Esophagus squamous epithelium (tissue), 5 donors: ENCODE measurements around the gene MAPRE3. TPM values are rescaled to one million over a fixed set of nuclear protein-coding genes. Genes with fewer than 3 reads are reported as not detected.

Experiments used
- DNase-seq: peaks from one replicate; lab custom pipeline; 2025; lab: John Stamatoyannopoulos, UW
- H3K27ac ChIP-seq, 4 donors: fragments of 200-600 bp; sonication (generic); one replicate each; pipeline ENCODE4 v1.5.1; 2016 to 2019; ENCODE audit warnings: mild to moderate bottlenecking in 1 of 4
- H3K27me3 ChIP-seq, 4 donors: fragments of 200-600 bp; sonication (generic); 1 replicate in 3 of 4; 2 replicates in 1 of 4; pipeline versions ENCODE4 v1.5.1 to v1.6.0; 2017 to 2021; ENCODE audit warnings: antibody characterized with exemption in 1 of 4
- H3K36me3 ChIP-seq, 3 donors: fragments of 200-600 bp; sonication (generic); one replicate each; pipeline ENCODE4 v1.5.1; 2016 to 2019
- H3K4me1 ChIP-seq, 3 donors: fragments of 200-600 bp; sonication (generic); one replicate each; pipeline ENCODE4 v1.5.1; 2017 to 2019
- H3K4me3 ChIP-seq, 4 donors: fragments of 200-600 bp; sonication (generic); 1 replicate in 3 of 4; 2 replicates in 1 of 4; pipeline ENCODE4 v1.5.1; 2016 to 2019; ENCODE audit warnings: mild to moderate bottlenecking in 2 of 4, moderate library complexity in 1 of 4
- H3K9me3 ChIP-seq, 3 donors: fragments of 200-600 bp; sonication (generic); one replicate each; pipeline ENCODE4 v1.5.1; 2016 to 2019
- CTCF ChIP-seq, 6 experiments: fragments of 450-650 bp in 4 of 6; fragments of 200-600 bp in 2 of 6; sonication (generic) in 2 of 6; IDR thresholded peaks; one replicate each; pipeline ENCODE4 v1.5.1; 2016 to 2019; ENCODE audit warnings: antibody characterized with exemption in 6 of 6, mild to moderate bottlenecking in 4 of 6, moderate library complexity in 4 of 6
- POLR2A ChIP-seq, 4 donors: fragments of 450-650 bp; IDR thresholded peaks; one replicate each; pipeline ENCODE4 v1.6.1; 2017; ENCODE audit warnings: antibody characterized with exemption in 4 of 4, mild to moderate bottlenecking in 4 of 4, moderate library complexity in 3 of 4
- WGBS, 2 donors: methylation state at CpG; one replicate each; pipeline ENCODE4 v1.1.5; 2018; 5-methylcytosine and 5-hydroxymethylcytosine counted together
- intact Hi-C: fragments of 100-400 bp; cut with DNase I; formaldehyde crosslinking; loops from one replicate; pipeline ENCODE4 v1.15.0; 2022
- total RNA-seq, 4 donors: library from RNA; depleted of rRNA; stranded (reverse); fragments of >200 nt; gene quantifications; one replicate each; pipeline ENCODE4 v1.1.0, GENCODE V29; 2016
- donor health status: DM: yes; HTN: yes; CAD: no.

Gene MAPRE3
- total RNA-seq, 4 donors from 2014 or later = 4.4 to 7.6 (median 5.2) TPM

DNA sequence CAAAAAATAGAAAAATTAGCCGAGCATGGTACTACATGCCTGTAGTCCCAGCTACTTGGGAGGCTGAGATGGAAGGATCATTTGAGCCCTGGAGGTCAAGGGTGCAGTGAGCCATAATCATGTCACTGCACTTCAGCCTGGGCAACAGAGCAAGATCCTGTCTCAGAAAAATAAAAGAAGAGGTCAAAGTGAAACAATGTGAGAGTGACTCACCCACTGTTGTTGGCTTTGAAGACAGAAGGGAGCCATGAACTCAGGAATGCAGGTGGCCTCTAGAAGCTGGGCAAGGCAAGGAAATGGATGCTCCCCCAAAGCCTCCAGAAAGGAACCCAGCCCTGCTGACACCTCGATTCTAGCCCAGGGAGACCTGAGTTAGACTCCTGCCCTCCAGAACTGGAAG is 58.6 kb downstream of the MAPRE3 start:
- H3K27me3 ChIP-seq = no peaks in the 10 kb centered on the region
- peaks cover 0 to 65% (median 0%) of the 10 kb centered on the region in 3 donors for H3K36me3 ChIP-seq
- TF ChIP-seq CTCF (IDR thresholded peaks at IDR 0.05) (no peak), POLR2A (IDR thresholded peaks at IDR 0.05) (no peak)
- H3K4me1 ChIP-seq = peaks cover 9 to 21% (median 11%) of the 10 kb centered on the region in 3 donors
- no peaks in the 10 kb centered on the region for H3K9me3 ChIP-seq
- intact Hi-C loops = no loop called here
- H3K27ac ChIP-seq = no peak overlapping the region
- H3K4me3 ChIP-seq = no peak overlapping the region
- 83 to 87% methylated on average over 2 of the region's 2 CpGs for WGBS, 2 donors
- DNase-seq = no peak

DNA sequence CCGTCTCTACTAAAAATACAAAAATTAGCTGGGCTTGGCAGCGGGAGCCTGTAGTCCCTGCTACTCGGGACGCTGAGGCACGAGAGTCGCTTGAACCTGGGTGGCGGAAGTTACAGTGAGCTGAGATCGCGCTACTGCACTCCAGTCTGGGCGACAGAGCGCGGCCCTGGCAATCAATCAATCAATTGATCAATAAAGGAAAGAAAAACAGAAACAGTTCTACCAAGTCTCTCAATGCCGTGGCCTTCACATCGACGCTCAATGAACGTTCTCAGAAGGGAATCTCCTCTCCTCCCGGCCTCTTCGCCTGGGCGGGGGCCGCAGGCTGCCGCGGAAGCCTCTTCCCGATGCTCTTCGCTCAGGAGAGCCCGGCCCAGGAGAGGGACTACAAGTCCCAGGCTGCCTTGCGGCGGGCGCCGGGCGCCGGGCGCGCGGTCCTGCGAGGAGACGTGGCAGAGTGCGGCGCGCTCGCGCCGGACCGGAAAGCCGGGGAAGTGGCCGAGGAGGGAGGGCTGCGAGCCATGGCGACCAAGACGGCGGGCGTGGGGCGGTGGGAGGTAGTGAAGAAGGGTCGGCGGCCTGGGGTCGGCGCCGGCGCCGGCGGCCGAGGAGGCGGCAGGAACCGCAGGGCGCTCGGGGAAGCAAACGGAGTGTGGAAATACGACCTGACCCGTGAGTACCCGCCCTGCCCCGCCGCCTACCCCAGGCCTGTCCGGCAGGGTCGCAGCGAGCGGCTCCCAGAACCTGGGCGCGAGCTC is 62.2 kb downstream of the MAPRE3 start, which contains the start of gene TMEM214:
TSS of gene TMEM214 (plus strand) at position 471 of the 758 bp plus-strand sequence. CDS start at position 522, 51 bp downstream.
- intact Hi-C loops = no loop called here
- TF ChIP-seq POLR2A (IDR thresholded peaks at IDR 0.05) = peak in 3 of 4 donors; percentile 41 to 74 (median 62)
- peak in 1 of 6 experiments; percentile 9 for TF ChIP-seq CTCF (IDR thresholded peaks at IDR 0.05)
- DNase-seq = peak; percentile 46
- Histone ChIP-seq H3K4me3 (peak within 1 kb of the TSS; percentile 83 to 98 (median 95)), H3K27me3 (no peaks in the 10 kb centered on the region), H3K9me3 (no peaks in the 10 kb centered on the region), H3K4me1 (peaks cover 11 to 35% (median 17%) of the 10 kb centered on the region in 3 donors), H3K27ac (peak within 1 kb of the TSS; percentile 79 to 91 (median 90)), H3K36me3 (peaks cover 19 to 59% (median 27%) of the 10 kb centered on the region in 3 donors)
- whole genome bisulfite sequencing, 2 donors = 0% methylated on average over 10 to 16 of the region's 76 CpGs

- Histone ChIP-seq H3K27ac (peak overlapping the region; percentile 79 to 91 (median 90)), H3K27me3 (no peaks in the 10 kb centered on the region), H3K4me3 (peak overlapping the region; percentile 83 to 98 (median 95)), H3K36me3 (peaks cover 26 to 59% (median 34%) of the 10 kb centered on the region in 3 donors), H3K4me1 (peaks cover 11 to 35% (median 17%) of the 10 kb centered on the region in 3 donors), H3K9me3 (no peaks in the 10 kb centered on the region)
- DNase-seq = no peak
- 22 to 23% methylated on average over 4 to 5 of the region's 11 CpGs for WGBS, 2 donors
- intact Hi-C loops = no loop called here
- no peak for TF ChIP-seq POLR2A (IDR thresholded peaks at IDR 0.05)
- TF ChIP-seq CTCF (IDR thresholded peaks at IDR 0.05) = no peak
These were observed 62.9 kb downstream of the MAPRE3 start for GRCh38 chr2:27033253-27033852.

DNA sequence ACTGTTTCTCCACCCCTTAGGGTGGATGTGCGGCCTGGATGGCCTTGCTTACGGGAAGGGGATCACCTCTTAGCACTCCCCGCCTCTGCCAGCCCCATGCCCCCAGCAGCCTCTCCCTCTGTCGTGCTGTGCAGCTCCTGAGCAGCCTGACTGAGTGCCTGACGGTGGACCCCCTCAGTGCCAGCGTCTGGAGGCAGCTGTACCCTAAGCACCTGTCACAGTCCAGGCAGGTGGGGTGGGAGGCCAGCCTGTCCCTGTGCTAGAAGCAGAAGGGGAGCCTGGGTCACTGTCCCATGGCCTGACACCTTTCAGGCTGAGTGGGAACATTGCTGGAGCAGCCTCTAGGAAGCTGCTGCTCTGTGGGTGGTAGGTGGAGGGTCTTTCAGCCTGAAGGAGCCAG is 67.6 kb downstream of the MAPRE3 start:
- H3K4me3 ChIP-seq = no peak overlapping the region
- H3K27ac ChIP-seq = no peak overlapping the region
- no peaks in the 10 kb centered on the region for H3K27me3 ChIP-seq
- H3K9me3 ChIP-seq = no peaks in the 10 kb centered on the region
- 100% methylated on average over 2 of the region's 6 CpGs; no CpG with 5 or more reads in 1 of the 2 donors for WGBS, 2 donors
- H3K36me3 ChIP-seq = peaks cover 54 to 74% (median 63%) of the 10 kb centered on the region in 3 donors
- TF ChIP-seq CTCF (IDR thresholded peaks at IDR 0.05) (no peak), POLR2A (IDR thresholded peaks at IDR 0.05) (no peak)
- peaks cover 11 to 23% (median 14%) of the 10 kb centered on the region in 3 donors for H3K4me1 ChIP-seq
- no peak for DNase-seq
- intact Hi-C loops = no loop called here
